Stimulated activated CD4-positive, alpha-beta T cell treated with anti-CD3 and anti-CD28 coated beads, Interleukin-12 subunit alpha, Interleukin-12 subunit beta, amount 100 ng/mL, for 24 hours (primary cell): ENCODE data around the gene EBF4.
A peak's percentile ranks its signal among the peaks of the same experiment; 100 is the strongest.

Source experiments
- DNase-seq, 2 experiments: peaks; one replicate each; pipeline ENCODE4 v3.0.0-alpha.2; 2020; ENCODE audit warnings: low read depth in 2 of 2

Gene EBF4

DNA sequence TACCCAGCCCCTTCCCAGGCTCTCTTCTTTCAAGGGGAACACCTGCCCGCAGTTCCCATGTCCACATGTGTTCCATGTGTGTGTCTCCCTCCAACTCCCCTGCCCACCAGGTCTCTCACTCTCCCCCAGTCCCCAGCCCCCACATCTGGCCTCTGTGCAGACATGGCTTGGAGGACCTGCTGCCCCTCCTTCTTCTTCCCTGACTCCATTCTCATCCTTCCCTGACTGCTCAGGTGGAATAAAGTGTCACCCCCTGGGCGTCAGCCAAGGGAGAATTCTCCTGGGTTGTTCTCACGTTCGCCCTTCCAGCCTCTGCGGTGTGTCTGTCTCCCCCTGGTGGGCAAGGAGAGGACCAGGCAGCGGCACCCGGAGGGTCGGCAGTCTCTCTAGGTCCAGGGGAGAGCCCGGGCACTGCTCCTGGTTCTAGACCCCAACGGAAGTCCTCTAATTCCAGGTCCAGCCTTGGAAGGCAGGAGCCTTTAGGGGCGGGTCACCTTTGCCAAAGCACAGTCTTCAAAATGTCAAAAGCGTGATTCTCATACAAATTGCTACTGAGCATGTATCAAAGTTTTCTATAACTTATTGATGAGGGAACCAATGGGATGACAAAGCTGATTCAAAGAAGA is 50.5 kb downstream of the EBF4 start:
- DNase-seq, result peak; percentile 49 to 60

GRCh38 chr20:2745060-2745910 is 52.7 kb downstream of the EBF4 start:
- DNase-seq, result no peak

GRCh38 chr20:2745936-2746635 is 53.5 kb downstream of the EBF4 start:
- no peak for DNase-seq

GRCh38 chr20:2746636-2747265 is 54.2 kb downstream of the EBF4 start:
- no peak for DNase-seq

DNA sequence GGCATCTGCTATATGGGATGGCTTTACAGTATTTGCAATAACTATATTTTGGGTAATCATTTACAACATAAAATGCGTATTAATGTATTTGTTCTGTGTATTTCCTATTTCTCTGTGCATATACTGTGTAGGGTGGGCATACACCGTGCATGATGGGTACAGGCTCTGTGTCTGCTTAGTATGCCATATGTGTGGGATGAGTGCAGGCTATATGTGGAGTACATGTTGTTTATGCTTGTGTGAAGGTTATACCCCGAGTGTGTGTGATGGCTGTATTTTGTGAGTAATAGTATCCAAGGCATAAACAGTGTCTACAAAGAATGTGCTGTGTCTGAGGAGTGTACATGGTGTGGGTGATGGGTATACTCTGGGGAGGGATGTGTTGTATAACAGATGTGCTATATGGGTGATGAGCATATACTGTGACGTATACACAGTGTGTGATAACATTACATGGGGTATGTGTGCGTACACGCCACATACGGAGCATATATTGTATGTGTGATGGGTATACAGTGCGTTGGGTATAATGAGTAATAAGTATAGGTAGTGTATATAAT is 55.2 kb downstream of the EBF4 start:
- no peak for DNase-seq

GRCh38 chr20:2748551-2749342 is 56.2 kb downstream of the EBF4 start:
- DNase-seq, result no peak

DNA sequence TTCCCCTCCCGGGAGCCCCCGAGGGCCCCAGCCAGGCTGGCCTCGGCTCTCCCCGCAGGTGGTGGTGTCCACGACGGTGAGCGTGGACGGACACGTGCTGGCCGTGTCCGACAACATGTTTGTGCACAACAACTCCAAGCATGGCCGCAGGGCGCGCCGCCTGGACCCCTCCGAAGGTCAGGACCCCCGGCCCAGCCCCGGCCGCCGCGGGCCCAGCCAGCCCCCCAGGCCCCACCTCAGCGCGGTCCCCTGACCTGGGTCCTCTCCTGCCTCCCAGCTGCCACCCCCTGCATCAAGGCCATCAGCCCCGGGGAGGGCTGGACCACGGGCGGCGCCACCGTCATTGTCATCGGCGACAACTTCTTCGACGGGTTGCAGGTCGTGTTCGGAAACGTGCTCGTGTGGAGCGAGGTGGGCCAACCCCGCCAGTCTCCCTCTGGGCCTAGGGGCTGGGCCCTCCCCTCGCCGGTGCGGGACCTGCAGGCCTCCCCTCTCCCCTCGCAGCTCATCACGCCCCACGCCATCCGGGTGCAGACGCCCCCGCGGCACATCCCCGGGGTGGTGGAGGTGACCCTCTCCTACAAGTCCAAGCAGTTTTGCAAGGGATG is 56.9 kb downstream of the EBF4 start:
- DNase-seq, result no peak

- no peak for DNase-seq
Observed at GRCh38 chr20:2749951-2750490, 57.4 kb downstream of the EBF4 start.

DNA sequence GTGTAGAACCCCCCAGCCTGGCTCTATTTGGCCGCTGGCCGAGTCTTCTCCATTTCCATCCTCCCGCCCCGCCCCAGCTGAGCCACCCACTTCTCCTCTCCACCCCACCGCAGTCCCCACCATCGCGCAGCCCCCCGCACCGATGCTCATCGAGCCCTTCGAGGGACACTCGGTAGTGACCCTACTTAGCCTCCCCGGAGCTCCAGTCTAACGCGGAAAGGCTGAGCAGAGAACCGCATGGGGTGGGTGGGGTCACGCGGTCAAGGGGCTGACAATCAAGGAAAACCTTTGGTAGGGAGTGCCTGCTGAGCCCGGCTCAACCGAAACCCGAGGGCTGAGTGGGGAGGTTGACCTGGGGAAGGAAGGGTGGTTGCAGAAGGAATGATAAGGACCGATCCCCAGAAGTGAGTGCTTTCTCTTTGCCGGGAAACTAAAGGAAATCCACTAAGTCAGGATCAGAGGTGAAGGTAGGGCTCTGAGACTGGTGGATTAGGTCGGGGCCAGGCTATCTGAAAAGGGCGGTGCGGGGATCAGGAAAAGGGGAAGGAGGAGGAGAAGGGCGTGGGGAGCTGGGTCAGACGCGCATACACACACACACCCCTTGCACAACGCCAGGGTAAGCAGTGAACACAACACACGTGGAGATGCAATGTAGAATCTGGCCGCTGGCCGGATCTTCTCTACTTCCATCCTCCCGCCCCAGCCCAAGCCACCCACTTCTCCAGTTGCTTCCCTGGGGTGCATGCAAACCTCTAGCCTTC is 58.1 kb downstream of the EBF4 start:
- no peak for DNase-seq

GRCh38 chr20:2751347-2751877 is 58.8 kb downstream of the EBF4 start:
- DNase-seq, result no peak

- DNase-seq, result peak in 1 of 2 experiments; percentile 43
Observed at GRCh38 chr20:2751878-2752566, 59.4 kb downstream of the EBF4 start.

DNA sequence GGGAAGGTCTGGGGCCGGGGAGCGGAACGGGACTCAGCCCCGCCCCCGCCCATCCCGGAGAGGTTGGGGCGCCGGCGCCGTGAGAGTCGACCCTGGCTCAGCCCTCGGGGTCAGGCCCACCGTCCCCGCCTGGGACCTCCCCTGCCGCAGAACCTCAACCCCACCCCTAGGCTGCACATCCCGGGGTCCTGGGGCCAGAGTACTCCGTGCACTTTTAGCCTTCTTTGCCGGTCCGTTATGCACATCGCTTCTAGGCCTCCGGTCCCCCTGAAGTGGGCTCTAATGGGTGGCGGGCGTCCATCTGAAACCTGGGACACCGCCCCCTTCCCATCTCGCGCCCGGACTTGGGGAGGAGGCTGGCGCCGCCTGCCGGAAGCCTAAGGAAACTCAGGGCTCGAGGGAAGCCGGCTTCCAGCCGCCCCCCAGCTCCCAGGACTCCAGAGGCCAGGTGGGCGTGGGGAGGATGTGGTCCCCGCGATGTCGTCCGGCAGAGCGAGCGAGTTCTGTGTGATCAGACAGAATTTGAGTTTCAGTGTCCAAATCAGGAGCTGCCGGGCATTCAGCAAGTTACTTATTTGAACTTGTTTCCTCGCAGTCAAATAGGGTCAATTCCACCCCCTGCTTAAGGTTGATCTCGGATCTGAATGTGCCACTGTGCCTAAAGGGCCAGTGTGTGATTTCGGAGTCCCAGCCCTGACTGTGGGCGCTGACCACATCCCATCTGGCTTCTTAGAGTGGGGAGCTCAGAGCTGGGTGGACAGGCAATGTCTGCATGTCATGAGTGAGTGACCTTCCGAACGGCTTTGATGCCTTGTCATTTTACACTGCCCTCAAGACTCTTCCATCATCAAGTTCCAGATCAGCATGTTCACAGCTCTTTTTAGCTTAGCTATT is 60.2 kb downstream of the EBF4 start:
- DNase-seq, result peak in 1 of 2 experiments; percentile 40

DNA sequence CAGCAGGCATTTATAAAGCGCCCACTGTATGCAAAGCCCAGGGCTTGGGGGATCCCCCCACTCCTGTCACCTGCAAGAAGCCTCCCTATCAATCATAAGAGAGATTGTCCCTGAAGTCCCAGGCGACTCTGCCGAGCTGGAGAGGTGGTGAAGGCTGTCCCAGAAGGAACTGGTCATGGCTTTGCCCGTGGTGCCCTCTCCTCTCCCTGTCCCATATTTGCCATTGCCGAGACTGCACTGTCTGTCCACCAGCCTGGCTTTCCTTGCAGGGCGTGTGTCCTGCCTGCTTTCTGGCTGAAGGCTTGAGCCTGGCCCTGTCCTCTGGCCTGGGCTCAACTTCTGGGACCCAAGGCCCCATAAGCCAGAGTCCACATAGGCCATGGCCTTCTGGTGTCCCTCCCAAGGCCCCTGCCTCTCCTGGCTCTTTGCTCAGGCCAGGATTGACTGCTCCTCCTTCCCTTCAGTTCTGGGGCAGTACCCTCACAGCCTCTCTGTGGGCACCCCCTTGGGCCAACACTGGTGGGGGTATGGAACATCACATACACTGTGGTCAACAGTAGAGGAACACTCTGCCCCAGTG is 61.0 kb downstream of the EBF4 start:
- DNase-seq, result no peak

DNA sequence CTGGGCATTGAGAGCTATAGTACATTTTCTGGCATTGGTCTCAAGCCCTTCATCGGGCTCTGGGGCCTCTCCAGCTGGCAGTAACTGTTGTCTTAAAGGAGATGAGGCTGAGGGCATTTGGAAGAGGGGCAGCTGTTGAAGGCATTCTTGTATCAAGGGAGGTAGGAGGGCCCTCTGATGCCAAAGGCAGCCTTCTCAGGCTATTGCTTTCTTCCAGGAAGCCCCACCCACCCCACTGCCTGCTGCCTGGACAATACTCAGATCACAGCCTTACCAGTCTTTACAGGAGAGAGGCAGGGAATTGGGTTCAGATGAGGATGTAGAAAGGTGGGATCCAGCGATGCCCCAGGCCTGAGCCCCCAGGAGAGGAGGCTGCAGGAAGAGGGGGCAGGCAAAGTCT is 61.8 kb downstream of the EBF4 start:
- DNase-seq, result no peak

GRCh38 chr20:2755451-2756055 is 63.0 kb downstream of the EBF4 start:
- DNase-seq, result no peak

DNA sequence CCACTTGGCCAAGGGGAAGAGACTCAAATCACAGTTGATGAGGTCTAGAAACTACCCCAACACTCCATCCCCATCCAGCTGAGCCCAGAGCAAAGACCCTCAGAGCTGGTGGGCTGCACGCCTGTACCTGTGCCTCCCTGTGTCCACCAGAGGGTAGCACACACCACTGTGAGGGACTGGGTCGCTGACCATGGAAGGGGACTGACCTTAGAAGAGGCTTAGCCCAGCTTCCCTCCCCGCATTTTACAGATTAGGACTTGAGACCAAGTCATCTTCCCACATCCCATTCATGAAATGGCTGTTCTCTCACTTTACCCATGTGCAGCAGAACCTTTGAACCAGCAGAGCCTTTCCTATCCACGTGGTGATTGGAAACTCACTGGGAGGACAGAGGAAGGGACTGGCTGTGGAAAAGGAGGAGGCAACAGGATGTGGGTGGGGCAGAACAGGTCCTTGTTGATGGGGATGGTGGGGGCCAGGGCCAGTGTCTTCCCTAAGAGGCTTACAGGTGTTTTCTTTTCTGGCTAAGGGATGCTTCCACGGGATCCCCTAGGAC is 63.6 kb downstream of the EBF4 start:
- DNase-seq, result no peak

DNA sequence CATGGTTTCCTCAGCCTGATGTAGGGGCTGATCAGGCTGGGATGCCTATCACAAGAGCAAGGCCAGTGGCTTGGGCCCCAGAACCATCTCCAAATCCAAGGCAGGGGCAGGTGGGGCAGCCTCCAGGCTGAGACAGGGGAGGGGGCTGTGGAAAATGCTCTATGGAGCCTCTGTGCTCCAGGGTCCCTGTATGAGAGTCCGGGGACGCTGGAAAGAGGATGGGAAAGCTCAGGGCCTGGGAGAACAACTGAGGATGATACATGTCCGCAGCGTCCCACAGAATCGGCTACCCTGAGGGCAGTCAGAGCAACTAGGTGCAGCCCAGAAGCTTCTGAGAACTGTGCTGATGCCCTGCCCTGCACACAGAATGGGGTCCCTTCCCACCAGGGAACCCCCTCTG is 64.4 kb downstream of the EBF4 start:
- no peak for DNase-seq
